LNCaP clone FGC (cell line): ENCODE data around the gene ADAMTS6.

Experiments
- DNase-seq: peaks from one replicate; pipeline ENCODE4 v3.0.0-alpha.2; 2011; ENCODE audit warnings: low read depth
- H3K4me3 ChIP-seq: 2 replicates; pipeline ENCODE4 v1.5.1; 2011; ENCODE audit warnings: mild to moderate bottlenecking, low read depth, low read length, control low read depth
- CTCF ChIP-seq: IDR thresholded peaks from 2 replicates; pipeline ENCODE4 v1.5.1; 2012; ENCODE audit warnings: mild to moderate bottlenecking; ENCODE audit not compliant: control insufficient read depth, insufficient read depth; ENCODE audit errors: extremely low read depth

The ADAMTS6 gene

GRCh38 chr5:65152131-65152530 is 329.6 kb downstream of the ADAMTS6 start:
- DNase-seq = no peak
- no peak for TF ChIP-seq CTCF
- no peak overlapping the region for H3K4me3 ChIP-seq

- TF ChIP-seq CTCF = no peak
- H3K4me3 ChIP-seq = no peak overlapping the region
- no peak for DNase-seq
These were observed 330.1 kb downstream of the ADAMTS6 start for GRCh38 chr5:65151614-65152013.

DNA sequence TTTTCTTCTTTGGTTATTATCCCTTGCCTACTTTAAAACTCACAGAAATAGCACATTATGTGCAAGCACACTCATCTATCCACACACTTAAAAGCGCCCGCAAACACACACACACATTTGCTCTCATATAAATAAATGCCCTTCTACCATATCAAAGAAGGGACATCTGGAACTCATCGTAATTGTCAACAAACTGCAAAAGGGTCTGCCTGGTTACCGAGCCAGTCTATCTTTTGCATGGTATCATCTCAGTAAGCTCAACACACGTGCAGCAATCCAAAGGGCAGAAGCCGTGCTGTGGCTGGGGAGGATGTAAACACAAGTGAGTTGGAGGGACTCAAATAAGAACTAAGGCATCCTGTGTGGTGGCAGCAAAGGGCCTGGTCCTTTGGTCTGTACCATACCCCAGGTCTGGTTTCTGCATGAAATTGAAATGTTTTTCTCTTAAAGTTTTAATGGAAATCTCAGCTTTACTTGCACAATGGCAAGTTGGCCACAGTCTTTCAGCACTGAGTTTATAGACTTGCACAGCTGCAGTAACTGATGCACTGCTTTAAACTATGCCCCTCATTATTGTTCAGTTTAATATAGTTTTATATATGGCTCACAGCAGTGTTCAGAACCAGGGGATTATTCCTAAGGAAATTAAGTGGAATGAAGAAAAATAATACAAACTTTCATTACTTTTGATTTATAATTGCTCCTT is 331.0 kb downstream of the ADAMTS6 start:
- no peak for DNase-seq
- no peak overlapping the region for H3K4me3 ChIP-seq
- no peak for TF ChIP-seq CTCF

DNA sequence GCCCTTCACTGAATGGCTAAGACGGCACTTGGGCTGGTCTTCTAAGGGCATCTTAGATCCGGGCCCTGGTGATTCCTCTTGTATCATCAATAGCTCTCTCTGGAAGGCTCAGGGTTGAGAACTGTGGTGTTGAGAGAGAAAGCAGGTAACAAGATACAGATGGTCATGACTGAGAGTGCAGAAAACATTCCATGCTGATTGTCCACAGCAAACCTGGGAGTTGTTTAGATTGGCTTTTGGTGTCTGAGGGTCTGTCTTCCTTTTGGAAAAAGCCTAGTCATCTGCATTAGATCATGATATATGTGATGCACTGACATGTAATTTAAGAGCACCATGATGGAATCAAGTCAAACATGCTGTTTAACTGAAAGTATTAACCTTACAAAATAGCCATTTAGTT is 331.9 kb downstream of the ADAMTS6 start:
- DNase-seq = no peak

DNA sequence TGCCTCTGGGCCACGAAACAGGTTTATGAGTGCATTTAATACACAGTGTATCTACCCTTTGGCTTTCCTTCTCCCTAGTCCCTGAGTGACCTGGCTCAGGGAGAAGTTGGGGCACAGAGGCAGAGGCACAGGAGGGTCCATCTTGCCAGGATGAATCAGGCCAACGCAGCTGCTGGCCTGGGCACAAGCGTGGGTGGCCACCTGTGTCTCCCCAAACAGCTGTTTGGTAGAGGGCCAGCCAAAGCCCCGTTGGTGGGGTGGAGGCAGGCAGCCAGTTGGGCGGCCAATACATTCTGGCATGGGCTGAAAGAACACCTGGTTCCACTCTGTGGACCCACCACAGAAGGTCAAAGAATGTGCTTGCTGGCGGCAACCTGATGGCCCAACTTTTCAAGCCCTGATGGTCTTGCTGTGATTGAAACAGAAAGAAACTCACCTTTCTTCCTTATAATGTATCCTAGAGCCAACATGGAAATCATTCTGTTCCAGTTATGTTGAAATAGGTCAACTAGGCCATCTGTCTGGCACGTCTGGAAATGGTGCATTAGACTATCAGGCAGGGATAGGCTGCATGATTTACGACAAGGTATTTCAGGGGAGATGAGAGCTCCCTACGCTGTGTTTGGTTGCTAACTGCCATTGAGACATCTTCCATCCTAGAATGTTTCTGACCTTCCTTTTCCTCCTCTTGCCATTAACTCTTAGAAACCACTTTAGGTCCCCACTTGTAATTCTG is 337.4 kb downstream of the ADAMTS6 start:
- no peak overlapping the region for H3K4me3 ChIP-seq
- no peak for DNase-seq
- no peak for TF ChIP-seq CTCF

More for the DNA sequence above, 331.9 kb downstream of the ADAMTS6 start:
- no peak for TF ChIP-seq CTCF
- H3K4me3 ChIP-seq = no peak overlapping the region

- DNase-seq = no peak
- no peak for TF ChIP-seq CTCF
- H3K4me3 ChIP-seq = no peak overlapping the region
These were observed 339.2 kb downstream of the ADAMTS6 start for GRCh38 chr5:65142511-65143011.
